GM19452 (cell line): Measurements from ENCODE around the gene FAM167B.
A peak's percentile ranks its signal among the peaks of the same experiment; 100 is the strongest.

ENCODE experiments used
- ATAC-seq: cut with Tn5 transposase; IDR thresholded peaks from one replicate; pipeline ENCODE4 v1.9.1; 2021; ENCODE audit not compliant: unreplicated experiment

FAM167B gene

DNA sequence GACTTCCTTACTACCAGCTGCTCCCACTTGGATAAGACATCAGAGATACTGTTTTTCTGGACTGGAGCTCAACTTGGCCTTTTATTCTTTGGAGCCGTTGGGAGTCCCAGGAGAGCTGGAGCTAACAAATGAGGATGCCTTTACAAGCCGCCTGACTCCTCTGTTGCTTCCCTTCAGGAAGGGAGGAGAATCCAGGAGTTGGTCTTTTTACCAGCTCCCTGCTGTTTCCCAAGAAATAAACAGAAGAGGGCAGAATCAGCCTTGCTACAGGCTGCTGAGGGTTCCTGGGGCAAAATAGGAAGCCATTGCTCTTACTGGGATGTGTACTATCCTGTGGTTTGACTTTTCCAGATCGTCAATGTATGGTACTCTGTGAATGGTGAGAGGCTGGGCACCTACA, 23.3 kb upstream of the FAM167B start:
- ATAC-seq = no peak

DNA sequence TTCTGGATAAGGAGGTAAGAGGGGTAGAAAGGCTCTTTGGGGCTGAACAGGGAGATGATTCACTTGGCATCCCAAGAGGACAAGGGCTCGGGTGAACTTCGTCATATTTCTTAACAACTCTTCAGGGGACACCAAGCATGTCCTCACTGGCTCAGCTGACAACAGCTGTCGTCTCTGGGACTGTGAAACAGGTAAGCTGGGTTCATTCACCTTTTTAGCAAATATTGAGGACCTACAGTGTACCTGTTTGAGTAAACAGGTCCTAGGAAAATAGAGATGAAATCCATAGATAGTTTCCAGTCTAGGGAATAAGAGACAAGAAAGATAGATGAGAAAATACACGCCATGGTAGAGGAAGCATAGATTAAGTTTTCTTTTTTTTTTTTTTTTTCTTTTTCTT, 22.7 kb upstream of the FAM167B start:
- ATAC-seq = no peak

DNA sequence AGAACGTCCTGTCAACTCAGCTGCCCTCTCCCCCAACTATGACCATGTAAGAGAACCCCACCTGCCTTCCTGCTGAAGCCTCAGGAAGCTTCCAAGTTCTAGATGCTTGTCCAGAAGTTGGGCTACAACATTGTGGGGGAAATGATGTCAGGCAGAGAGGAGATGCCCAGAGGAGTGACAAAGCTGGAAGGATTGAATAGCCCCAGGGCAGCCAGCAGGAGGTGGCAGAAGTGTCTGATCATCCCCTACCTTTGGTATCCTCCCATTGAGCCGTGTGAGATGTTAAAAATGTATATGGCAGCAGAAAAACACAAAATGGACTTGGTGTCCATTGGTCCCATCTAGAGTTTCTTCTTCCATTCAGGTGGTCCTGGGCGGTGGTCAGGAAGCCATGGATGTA, 18.3 kb upstream of the FAM167B start:
- ATAC-seq = no peak

DNA sequence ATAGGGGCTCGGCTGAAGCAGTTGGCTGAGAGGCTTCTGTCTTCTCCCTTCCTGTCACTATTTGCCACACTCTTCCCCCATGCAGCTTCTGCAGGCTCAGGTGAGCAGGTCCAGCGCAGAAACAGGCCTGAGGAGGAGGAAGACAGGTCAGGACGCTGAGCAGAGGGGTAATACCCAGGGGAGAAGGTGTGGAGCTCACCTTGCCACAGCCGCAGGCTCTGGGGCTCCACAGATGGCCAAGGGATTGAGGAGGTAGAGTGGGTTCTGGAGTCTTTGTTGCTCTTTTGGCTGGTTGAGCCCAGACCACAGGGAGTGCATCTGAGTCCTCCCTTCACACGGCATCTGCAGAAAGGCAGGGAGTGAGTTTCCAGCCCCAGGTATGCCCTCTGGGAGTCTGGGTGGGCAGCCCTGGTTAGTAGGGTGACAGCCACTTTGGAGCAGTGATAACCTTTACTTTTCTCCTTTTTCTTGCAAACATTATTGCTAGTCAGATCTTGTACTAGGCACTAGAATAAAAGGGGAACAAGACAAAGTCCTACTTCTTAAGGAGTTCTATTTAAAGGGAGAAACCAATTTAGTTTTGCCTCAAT, 15.1 kb upstream of the FAM167B start:
- ATAC-seq = no peak

DNA sequence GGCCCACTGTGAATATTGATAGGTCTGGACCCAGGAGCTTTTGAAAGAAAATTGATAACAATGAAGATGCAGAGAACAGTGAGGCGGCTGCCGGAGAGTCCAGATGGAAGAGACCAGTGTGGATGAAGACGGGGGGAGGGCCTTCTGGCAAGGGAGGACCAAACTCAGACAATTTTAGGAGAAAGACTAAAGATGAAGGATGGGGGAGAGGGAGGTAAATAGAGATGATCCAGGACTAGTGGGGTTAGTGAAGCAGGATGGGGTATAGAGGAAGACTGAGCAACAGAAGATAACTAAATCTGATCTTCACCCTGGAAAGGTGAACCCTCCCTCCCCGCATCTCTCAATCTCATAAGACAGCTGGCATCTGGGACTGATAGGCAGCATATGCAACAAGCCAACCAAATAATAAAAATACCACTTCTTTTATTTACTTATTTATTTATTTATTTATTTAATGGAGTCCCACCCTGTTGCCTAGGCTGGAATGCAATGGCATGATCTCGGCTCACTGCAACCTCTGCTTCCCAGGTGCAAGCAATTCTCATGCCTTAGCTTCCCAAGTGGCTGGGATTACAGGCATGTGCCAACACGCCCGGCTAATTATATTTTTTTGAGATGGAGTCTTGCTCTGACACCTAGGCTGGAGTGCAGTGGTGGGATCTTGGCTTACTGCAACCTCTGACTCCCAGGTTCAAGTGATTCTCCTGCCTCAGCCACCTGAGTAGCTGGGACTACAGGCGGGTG, 14.3 kb upstream of the FAM167B start:
- ATAC-seq = no peak

DNA sequence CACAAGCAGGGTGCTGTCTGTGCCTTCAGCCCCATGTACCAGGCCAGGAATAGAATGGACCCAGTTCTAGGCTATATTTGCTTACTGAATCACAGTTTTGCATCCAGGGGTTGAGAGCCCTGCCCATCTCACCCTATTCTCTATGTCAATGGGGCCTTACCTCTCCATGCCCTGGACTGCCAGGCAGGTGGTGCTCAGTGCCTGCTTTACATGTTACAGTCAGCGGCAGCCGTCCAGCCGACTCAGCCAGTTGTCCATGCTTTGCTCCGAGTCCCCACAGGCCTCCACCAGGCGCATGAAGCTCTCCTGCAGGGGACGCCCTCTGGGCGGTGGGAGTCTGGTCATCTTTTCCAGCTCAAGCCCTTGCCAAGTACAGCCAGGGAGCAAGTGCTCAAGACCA, 12.2 kb upstream of the FAM167B start:
- no peak for ATAC-seq

DNA sequence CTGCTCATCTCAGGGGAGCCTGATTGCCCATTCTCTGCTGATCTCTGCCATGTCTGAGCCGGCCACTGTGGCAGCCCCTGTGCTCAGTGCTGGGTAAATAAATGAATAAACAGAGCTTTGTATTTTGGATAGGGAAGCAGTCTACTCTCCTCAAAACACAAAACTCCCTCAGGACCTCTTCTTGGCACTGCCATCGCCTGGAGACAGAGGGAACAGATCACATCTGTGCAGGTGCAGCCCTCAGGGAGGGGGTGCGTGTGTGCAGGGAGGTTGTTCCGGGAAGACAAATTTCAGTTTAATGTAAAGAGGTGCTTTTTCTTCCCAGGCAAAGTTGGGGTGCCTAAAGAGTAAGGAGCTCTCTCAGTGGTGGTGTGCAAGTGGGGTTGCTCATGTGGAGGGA, 7.7 kb upstream of the FAM167B start:
- no peak for ATAC-seq

DNA sequence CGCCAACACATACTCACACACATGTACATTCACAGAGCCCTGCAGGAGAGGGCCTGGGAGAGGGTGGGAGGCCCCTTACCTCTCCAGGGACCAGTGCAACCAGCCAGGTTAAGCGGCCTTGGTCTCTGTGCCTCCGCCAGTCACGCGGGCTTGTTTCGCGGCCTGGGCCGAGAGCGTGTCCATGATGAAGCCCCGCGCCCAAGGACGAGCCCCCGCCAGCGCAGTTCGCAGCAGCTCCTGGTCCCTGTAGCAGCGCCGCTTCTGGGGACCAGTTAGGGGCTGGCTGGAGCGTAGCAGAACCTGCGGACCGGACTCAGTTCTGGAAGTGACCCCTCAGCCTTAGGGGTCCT, 7.3 kb upstream of the FAM167B start:
- no peak for ATAC-seq

DNA sequence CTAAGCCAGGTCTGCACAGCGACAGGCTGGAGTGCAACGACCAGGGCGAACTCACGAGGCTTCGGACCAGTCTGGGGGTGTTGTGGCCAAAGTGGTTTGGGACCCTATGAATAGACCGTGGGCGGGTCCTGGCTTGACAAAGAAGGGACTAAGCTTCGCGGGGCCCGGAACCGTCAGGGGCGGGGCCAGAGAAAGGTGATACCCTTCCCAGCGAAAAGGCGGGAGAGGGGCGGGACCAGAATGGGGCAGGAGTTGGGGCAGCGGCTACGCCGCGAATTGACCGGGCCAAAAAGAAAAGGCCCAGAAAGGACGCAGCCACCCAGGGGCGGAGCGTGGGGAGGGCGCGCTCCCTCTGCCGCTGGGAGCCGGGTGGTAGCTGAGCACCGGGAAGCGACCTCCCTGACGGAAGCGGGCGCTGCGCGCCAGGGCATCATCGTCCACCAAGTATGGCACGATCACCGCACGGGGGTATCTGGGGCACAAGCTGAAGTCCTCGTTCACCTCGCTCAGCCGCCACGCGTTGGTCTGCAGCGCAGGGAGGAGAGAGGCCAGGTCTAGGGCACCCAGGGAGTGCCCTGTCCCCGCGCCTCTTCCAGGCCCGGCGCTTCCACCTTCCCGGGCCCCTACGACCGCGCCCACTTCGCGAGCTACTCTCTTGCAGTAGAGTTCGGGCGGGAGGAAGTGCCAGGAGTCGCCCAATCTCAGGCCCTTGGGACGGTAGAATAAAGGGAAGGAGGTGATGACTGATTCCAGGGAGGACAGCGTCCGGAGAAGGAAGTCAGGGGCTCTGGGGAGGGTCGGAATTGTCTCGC, 6.7 kb upstream of the FAM167B start:
- peak; percentile 49 for ATAC-seq

DNA sequence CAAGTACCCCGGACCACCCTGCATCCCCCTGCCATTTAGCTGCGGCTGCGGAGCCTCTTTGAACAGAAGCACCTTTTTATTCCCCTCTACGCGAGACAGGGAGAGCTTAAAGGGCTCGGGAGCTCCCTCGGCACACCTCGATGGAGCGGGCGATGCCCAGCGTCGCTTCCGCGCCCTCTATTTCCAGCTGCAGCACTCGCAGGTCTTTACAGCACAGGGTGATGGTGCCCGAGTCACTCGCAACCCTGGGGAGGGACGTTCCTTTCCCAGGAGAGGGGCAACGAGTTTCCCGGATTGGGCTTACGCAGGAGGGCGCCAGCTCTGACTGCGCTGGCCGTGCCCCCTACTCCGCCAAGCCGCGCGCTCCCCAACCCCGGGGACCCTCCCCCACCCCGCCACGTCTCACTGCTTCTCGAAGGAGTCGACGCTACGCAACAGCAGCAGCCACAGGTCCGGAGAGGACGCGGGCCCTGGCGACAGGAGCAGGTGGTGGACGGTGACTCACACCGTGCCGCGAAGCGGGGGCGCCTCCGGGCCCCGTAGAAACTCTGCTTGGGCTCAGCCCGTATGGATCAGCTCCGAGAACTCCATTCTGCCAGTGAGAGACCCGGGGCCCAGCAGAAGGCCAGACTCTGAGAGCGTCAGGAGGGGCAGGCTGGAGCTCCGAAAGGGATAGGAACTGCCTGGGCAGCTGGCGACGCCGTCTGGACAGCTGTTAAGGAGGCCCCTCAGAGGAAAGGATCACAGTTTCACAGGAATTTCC, 5.8 kb upstream of the FAM167B start:
- peak; percentile 45 for ATAC-seq

DNA sequence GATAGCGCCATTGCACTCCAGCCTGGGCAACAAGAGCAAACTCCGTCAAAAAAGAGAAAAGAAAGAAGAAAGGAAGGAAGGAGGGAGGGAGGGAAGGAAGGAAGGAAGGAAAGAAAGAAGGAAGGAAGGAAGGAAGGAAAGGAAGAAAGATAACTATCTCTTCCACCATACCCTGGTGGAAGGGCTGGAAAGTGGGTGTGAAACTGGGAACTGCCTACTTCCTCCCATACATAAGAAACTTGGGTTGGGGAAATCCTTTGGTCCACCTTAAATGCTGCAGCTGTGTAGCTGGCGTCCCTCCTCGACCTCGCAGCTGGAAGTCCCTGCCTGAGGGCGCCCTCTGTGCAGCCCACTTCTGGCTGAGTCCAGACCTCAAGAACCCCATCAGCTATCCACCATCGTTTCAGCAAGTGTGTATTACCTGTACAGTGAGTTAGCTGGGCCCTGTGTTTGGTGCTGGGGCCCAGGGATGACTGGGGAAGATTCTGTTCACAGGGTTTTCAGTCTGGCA, 4.6 kb upstream of the FAM167B start:
- no peak for ATAC-seq

DNA sequence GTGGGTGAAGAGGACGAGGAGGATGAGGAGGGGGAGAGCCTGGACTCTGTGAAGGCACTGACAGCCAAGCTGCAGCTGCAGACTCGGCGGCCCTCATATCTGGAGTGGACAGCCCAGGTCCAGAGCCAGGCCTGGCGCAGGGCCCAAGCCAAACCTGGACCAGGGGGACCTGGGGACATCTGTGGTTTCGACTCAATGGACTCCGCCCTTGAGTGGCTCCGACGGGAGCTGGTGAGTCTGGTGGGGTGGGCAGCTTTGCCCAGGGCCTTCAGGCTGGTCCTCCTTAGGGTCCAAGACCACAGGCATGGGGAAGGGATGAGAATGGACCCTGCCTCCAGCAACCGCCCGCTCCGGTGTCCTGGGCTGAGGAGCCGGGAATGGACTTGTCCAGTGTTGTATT, 430 bp downstream of the FAM167B start:
- no peak for ATAC-seq

DNA sequence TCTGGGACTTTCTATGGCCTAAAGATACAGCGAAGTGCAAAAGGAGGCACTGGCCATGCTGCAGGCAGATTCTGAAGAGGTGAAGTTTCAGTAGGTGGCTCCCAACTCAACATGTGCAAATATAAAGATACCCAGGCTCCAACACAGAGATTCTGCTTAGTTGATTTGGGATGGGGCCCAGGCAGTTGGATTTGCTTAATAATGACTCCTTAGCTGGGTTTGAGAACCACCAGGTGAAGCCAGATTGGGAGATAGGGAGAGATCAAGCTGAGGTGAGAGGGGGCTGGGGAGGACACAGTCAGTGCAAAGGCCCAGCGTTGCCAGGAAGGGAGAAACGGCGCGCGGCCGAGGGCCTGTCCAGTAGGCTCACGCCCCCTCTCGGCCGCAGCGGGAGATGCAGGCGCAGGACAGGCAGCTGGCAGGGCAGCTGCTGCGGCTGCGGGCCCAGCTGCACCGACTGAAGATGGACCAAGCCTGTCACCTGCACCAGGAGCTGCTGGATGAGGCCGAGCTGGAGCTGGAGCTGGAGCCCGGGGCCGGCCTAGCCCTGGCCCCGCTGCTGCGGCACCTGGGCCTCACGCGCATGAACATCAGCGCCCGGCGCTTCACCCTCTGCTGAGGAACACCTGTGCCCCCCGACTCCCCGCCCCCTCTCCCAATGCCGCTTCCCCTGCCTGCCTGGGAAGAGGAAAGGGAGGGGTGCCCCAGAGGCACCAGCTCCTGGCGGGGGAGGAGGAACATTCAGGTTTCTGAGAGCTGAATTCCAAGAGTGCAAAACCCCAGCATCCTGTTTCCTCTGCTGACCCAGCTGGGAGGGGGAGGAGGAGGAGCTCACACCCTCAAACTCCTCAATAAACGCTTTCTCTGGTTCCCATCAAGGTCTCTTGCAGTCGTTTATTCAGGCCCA, 1.2 kb downstream of the FAM167B start:
- ATAC-seq = no peak

DNA sequence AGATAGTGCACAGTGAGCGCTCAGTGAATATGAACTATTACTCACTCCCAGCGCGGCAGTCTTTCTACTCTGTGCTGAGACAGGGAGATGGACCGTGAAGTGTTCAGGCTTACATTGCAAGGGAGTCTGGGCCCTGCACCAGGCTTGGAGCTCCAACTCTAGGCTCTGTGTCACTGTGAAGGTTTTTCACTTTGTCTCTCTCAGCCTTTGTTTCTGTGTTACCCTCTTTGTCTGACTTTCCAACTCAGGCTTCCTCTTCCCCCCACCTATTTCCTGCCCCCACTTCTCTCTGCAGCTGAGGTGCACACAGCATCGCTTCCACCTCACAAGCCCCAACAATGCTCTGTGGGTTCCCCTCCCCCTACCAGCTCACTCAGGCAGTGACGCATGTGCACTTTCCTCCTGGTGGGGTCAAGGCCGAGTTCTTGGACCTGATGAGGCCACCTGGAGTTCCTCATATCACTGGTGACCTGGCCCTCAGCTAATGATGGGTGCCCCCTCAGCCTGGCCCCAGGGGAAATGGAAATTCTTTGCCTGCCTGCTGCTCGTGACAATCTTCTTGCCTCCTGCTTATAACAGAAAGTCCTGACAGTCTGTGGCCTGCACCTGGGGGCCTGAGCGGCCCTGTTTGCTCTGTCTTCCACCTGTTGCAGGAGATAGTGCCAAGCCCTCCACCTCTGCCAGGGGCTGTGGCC, 3.0 kb downstream of the FAM167B start:
- peak; percentile 47 for ATAC-seq

DNA sequence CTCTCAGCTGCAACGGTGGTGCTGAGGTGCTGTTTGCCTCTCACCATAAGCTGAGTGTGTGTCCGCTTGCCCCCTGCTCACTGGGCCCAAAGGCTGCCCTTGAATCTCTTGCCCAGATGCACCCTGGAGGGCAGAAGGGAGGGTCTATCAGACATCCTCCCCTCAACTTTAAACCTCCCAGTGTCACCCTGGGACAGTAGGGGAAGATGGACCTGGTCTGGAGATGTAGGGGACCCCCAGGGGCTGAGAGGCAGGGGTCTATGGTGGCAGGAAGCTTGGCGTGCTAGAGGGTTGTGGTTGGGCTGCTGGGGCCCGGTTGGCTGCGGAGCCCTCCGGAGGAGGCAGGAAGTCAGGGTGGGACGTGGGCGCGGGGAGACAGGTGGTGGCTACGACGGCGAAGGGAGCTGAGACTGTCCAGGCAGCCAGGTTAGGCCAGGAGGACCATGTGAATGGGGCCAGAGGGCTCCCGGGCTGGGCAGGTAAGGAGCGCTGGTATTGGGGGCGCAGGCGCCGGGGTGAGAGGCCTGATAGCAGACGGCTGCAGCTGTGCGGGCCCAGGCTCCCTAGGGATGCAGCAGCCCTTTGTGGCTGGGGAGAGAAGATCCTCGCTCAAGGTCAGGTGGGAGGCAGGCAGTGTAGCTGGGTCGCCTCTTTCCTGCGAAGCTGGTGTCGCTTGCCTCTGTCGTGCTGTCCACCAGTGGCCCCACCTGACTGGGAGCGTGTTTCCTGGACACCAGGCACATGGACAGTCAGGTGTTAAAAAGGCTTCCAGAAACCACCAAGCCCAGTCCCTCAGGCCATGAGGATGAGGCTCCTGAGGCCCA, 4.1 kb downstream of the FAM167B start, which contains the start of gene LCK:
Gene LCK (plus strand): TSS at position 373 of the 824 bp plus-strand sequence. CDS start 23,065 bp downstream, outside the sequence.
- no peak for ATAC-seq

DNA sequence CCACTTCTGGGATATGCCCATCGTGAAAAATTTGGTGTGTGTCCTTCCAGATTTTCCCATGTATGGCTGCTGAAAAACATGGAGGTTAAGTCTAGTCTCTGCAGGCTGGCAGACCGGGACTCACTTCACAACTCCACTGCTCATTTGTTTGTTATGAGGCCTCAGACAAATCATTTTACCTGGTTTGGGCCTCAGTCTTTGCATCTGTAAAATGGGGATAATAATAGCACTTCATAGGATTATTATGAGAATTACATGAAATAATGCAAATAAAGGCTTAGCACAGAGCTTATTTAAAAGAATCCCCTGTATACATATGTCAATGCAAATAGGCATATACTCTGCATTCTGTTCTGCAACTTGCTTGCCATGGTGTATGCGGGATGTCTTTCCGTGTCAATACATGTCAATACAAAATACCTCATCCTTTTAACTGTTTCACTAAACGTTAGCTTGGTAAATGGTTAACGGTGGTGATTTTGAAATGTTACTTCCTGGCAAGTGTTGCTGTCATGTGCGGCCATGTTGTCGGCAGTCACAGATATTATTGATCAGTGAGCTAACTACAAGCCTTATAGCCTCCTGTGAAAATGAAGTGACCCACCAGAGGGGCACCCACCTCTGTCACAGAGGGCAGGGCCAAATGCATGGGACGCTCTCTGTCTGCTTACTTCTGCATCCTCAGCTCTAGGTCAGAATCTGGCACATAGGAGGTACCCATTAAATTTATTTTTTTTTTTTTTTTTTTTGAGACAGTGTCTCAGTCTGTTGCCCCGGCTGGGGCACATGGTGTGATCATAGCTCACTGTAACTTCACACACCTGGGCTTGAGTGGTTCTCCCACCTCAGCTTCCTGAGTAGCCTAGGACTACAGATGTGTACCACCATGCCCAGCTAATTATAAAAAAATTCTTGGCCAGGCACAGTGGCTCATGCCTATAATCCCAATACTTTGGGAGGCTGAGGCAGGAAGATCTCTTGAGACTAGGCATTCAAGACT, 8.3 kb downstream of the FAM167B start:
- no peak for ATAC-seq

DNA sequence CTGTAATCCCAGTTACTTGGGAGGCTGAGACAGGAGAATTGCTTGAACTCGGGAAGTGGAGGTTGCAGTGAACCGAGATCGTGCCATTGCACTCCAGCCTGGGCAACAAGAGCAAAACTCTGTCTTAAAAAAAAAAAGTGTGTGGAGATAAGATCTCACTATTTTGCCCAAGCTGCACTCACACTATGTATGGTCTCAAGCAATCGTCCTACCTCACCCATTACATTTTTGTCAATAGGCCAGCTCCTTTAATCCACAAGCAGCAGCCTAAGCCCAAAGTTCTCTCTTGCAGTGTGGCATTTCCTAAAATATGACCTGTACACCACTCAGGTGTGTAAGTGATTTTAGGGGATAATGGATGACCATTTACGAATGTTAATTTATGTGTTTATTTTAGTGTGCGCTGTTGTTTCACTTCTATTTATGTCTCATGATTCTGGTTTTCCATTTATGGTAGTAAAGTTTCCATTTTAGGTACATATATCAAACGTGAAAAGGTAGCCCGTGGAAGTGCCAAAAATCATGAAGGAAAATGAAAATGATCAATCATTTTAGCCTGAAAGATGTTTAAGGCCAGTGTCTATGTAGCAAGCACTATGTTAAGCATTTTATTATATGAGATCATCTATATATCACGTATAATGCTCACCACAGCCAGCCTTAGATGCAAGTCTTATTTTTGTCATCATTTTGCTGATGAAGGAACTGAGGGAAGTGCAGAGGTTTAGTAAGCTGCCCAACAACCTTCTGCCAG, 9.6 kb downstream of the FAM167B start:
- no peak for ATAC-seq
